Activated CD4-positive, alpha-beta T cell treated with anti-CD3 and anti-CD28 coated beads, Interleukin-2, Interleukin-6, amounts not matched to agents 100 ng/mL and 50 ng/mL, durations not matched to agents 16 hours and 8 hours (primary cell): ENCODE data around the gene GMPS.
"Not testable (repeated sequence)": the region's sequence is repeated elsewhere in the genome, so short reads cannot be mapped to it uniquely, and the experiment has no call there.

Experiments used
- DNase-seq: peaks from one replicate; pipeline ENCODE4 v3.0.0-alpha.2; 2020

Gene GMPS

GRCh38 chr3:155870133-155870944, at the start of gene GMPS:
Gene GMPS (plus strand): TSS chr3:155870650. CDS start chr3:155870871, 221 bp downstream.
- DNase-seq = peak; percentile 98

GRCh38 chr3:155828490-155829098, 41.9 kb upstream of the GMPS start:
- DNase-seq = not testable (repeated sequence)

- DNase-seq = no peak
Observed at GRCh38 chr3:155835341-155836071, 34.9 kb upstream of the GMPS start.

GRCh38 chr3:155843569-155843968, 26.9 kb upstream of the GMPS start:
- DNase-seq = no peak

GRCh38 chr3:155846119-155846518, 24.3 kb upstream of the GMPS start:
- DNase-seq = no peak

GRCh38 chr3:155847993-155848392, 22.5 kb upstream of the GMPS start:
- DNase-seq = no peak

- DNase-seq = not testable (repeated sequence)
Observed at GRCh38 chr3:155849404-155849803, 21.0 kb upstream of the GMPS start.

GRCh38 chr3:155852341-155852740, 18.1 kb upstream of the GMPS start:
- no peak for DNase-seq

GRCh38 chr3:155853214-155854140, 17.0 kb upstream of the GMPS start:
- DNase-seq = peak; percentile 34

- DNase-seq = peak; percentile 99
Observed at GRCh38 chr3:155854141-155854940, 16.1 kb upstream of the GMPS start, which contains the start of gene SLC33A1. Gene SLC33A1 (minus strand): TSS chr3:155854427. CDS start chr3:155853997, 430 bp downstream.

GRCh38 chr3:155859859-155860258, 10.6 kb upstream of the GMPS start:
- no peak for DNase-seq

GRCh38 chr3:155860424-155860823, 10.0 kb upstream of the GMPS start:
- DNase-seq = not testable (repeated sequence)

- no peak for DNase-seq
Observed at GRCh38 chr3:155861476-155862183, 8.8 kb upstream of the GMPS start.

- DNase-seq = peak; percentile 85
Observed at GRCh38 chr3:155862290-155862982, 8.0 kb upstream of the GMPS start.

- DNase-seq = no peak
Observed at GRCh38 chr3:155863072-155863784, 7.2 kb upstream of the GMPS start.

GRCh38 chr3:155869691-155870090, 759 bp upstream of the GMPS start:
- no peak for DNase-seq

- peak; percentile 61 for DNase-seq
Observed at GRCh38 chr3:155870945-155871745, 695 bp downstream of the GMPS start.

- DNase-seq = no peak
Observed at GRCh38 chr3:155871746-155872158, 1.3 kb downstream of the GMPS start.
